Naive thymus-derived CD4-positive, alpha-beta T cell (primary cell): ENCODE measurements around the gene PMEL. TPM values are rescaled to one million over a fixed set of nuclear protein-coding genes. Genes with fewer than 3 reads are reported as not detected.

Experiments used
- ATAC-seq: fragments of 150-1000 bp; cut with Tn5 transposase; 2 replicates; pipeline ENCODE4 v1.10.0; 2021; ENCODE audit warnings: mild to moderate bottlenecking, moderate library complexity
- CTCF ChIA-PET: fragments of 350-600 bp; sonication (Branson Sonifier 250); formaldehyde crosslinking; loops from one replicate; lab custom pipeline; 2021; ENCODE audit warnings: antibody characterized with exemption; lab: Charles Lee
- POLR2A ChIA-PET: fragments of 350-600 bp; sonication (Branson Sonifier 250); formaldehyde crosslinking; loops from one replicate; lab custom pipeline; 2021; ENCODE audit warnings: antibody characterized with exemption, inconsistent platforms; lab: Charles Lee
- DNase-seq, 9 donors: peaks; one replicate each; pipeline versions ENCODE4 v3.0.0 to v3.0.0-alpha.2; 2020 to 2022; ENCODE audit warnings: mixed read lengths in 1 of 9
- H3K27ac ChIP-seq: one replicate; pipeline ENCODE4 v1.7.0; 2013; ENCODE audit warnings: mild to moderate bottlenecking, low read depth, low read length, moderate library complexity
- H3K27me3 ChIP-seq, 2 donors: one replicate each; pipeline ENCODE4 v1.7.0; 2013; ENCODE audit warnings: low read length in 2 of 2, mild to moderate bottlenecking in 2 of 2, moderate library complexity in 2 of 2; ENCODE audit not compliant: control insufficient read depth in 2 of 2, insufficient read depth in 2 of 2
- H3K36me3 ChIP-seq, 3 experiments: 1 replicate in 2 of 3; 2 replicates in 1 of 3; pipeline ENCODE4 v1.7.0; 2013; ENCODE audit warnings: low read length in 3 of 3, mild to moderate bottlenecking in 3 of 3, moderate library complexity in 1 of 3; ENCODE audit not compliant: insufficient read depth in 3 of 3, control insufficient read depth in 2 of 3
- H3K4me1 ChIP-seq, 2 donors: one replicate each; pipeline ENCODE4 v1.7.0; 2013; ENCODE audit warnings: low read length in 2 of 2, mild to moderate bottlenecking in 2 of 2, moderate library complexity in 1 of 2; ENCODE audit not compliant: control insufficient read depth in 2 of 2, insufficient read depth in 2 of 2
- H3K4me3 ChIP-seq: 2 replicates; pipeline ENCODE4 v1.7.0; 2013; ENCODE audit warnings: mild to moderate bottlenecking, low read length
- H3K9me3 ChIP-seq, 3 experiments: 1 replicate in 2 of 3; 2 replicates in 1 of 3; pipeline ENCODE4 v1.7.0; 2013; ENCODE audit warnings: low read length in 3 of 3; ENCODE audit not compliant: control insufficient read depth in 2 of 3
- H3K27ac Mint-ChIP-seq, 9 donors: one replicate each; pipeline ENCODE4 v1.8.0; 2020 to 2022; ENCODE audit warnings: mixed read lengths in 9 of 9, mild to moderate bottlenecking in 8 of 9, moderate library complexity in 5 of 9, inconsistent platforms in 2 of 9
- H3K27me3 Mint-ChIP-seq, 5 donors: one replicate each; pipeline ENCODE4 v1.8.0; 2021 to 2022; ENCODE audit warnings: mixed read lengths in 5 of 5, mild to moderate bottlenecking in 1 of 5
- H3K36me3 Mint-ChIP-seq, 5 donors: one replicate each; pipeline ENCODE4 v1.8.0; 2020 to 2022; ENCODE audit warnings: mixed read lengths in 5 of 5, mild to moderate bottlenecking in 3 of 5, inconsistent platforms in 1 of 5
- H3K4me1 Mint-ChIP-seq, 7 donors: one replicate each; pipeline ENCODE4 v1.8.0; 2020 to 2022; ENCODE audit warnings: mixed read lengths in 7 of 7, mild to moderate bottlenecking in 3 of 7, inconsistent platforms in 1 of 7
- H3K4me3 Mint-ChIP-seq, 10 donors: one replicate each; pipeline ENCODE4 v1.8.0; 2020 to 2022; ENCODE audit warnings: mild to moderate bottlenecking in 10 of 10, mixed read lengths in 10 of 10, moderate library complexity in 6 of 10, inconsistent platforms in 2 of 10
- H3K9me3 Mint-ChIP-seq, 11 donors: one replicate each; pipeline ENCODE4 v1.8.0; 2020 to 2022; ENCODE audit warnings: mixed read lengths in 11 of 11, mild to moderate bottlenecking in 4 of 11, inconsistent platforms in 1 of 11, moderate library complexity in 1 of 11
- intact Hi-C, 2 donors: fragments of 100-400 bp; cut with micrococcal nuclease; formaldehyde crosslinking; loops; one replicate each; pipeline ENCODE4 v1.15.1; 2023
- polyA plus RNA-seq, 2 donors: library from polyadenylated mRNA; unstranded; fragments of 300-500 nt; fragmentation: Illumina TruSeq; gene quantifications; one replicate each; pipeline ENCODE4 v1.2.3, GENCODE V29; 2021
- total RNA-seq, 6 experiments: library from RNA in 5 of 6; stranded (reverse) in 5 of 6; gene quantifications; 1 replicate in 5 of 6; 2 replicates in 1 of 6; pipeline ENCODE4 v1.2.3 and lab custom pipeline; 2021 to 2026

The PMEL gene
- total and polyA plus RNA-seq, 7 experiments from 2014 or later: 0.09 to 0.57 TPM; not detected in 5

DNA sequence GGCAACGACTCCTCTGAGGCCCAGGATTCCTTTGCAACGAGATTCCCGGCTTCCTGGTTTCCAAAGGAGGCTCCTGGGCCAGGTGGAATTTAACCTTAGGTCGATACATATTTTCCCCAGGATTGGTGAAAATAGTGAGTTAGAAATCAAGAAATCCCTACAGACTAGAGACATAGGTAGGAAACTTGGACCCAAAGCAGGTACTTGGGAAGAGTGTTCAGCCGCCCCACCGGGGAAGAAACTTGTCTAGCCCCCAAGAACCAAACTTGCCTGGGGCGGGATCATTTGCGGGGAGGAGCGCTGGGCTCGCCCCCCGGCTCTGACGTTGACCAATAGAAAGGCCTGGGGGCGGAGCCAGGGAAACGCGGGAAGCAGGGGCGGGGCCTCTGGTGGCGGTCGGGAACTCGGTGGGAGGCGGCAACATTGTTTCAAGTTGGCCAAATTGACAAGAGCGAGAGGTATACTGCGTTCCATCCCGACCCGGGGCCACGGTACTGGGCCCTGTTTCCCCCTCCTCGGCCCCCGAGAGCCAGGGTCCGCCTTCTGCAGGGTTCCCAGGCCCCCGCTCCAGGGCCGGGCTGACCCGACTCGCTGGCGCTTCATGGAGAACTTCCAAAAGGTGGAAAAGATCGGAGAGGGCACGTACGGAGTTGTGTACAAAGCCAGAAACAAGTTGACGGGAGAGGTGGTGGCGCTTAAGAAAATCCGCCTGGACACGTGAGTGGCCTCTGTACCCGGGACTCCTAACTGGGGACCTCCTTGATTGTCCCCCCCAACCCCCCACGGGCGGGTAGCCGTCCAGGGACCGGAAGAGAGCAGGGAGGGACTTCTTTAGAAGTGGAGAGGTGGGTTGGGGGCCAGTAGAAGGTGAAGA, 803 bp upstream of the PMEL start, which contains the start of gene CDK2:
CDK2 (plus strand) TSS at position 423 of the 874 bp plus-strand sequence; CDS start at position 602, 179 bp downstream.
- Histone ChIP-seq H3K4me1 (peaks cover 12 to 18% of the 10 kb centered on the region in 2 donors), H3K36me3 (no peaks in the 10 kb centered on the region), H3K4me3 (peak within 1 kb of the TSS; percentile 73), H3K27ac (peak within 1 kb of the TSS; percentile 69), H3K9me3 (no peaks in the 10 kb centered on the region), H3K27me3 (no peaks in the 10 kb centered on the region)
- ChIA-PET CTCF (no interaction called here), POLR2A (interaction anchor here (0.6 to 3.7 kb wide), 5 partner anchors 10 to 212 kb away, joined by 3 to 50 read pairs (median 4); partner anchors contain the start of gene DGKA)
- no peaks in the 10 kb centered on the region for H3K27me3 Mint-ChIP-seq
- peak within 1 kb of the TSS; percentile 61 to 94 (median 86) for H3K27ac Mint-ChIP-seq
- H3K36me3 Mint-ChIP-seq: peaks cover 0 to 11% (median 0%) of the 10 kb centered on the region in 5 donors
- no peaks in the 10 kb centered on the region for H3K9me3 Mint-ChIP-seq
- ATAC-seq (peak; percentile 99), DNase-seq (peak; percentile 70 to 95 (median 79))
- H3K4me1 Mint-ChIP-seq: peaks cover 19 to 51% (median 33%) of the 10 kb centered on the region in 7 donors
- H3K4me3 Mint-ChIP-seq: peak within 1 kb of the TSS; percentile 88 to 97 (median 92)
- intact Hi-C loops: loop anchor here (1.0 to 2.0 kb wide), 4 partner anchors 8 to 136 kb away; partner anchors contain the start of gene RAB5B (in 1 of the 2)

DNA sequence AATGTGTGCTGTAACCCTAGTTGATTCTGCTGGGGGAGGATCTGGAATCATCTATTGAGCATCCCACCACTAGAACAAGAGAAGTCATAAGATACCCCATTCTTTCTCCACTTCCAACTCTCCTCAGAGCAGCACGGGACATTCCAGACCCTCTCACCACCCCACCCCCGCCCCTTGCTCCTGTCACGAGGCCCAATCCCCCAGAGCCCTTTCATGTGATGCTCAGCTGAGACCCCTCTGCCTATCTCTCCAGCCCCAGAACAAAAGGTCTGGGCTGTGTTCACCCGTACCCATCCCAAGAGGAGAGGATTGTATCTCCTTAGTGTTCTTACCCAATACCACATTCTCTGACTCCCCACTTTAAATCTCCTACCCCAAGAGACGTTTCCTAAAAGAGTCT, 602 bp downstream of the PMEL start:
- no peak for ATAC-seq

DNA sequence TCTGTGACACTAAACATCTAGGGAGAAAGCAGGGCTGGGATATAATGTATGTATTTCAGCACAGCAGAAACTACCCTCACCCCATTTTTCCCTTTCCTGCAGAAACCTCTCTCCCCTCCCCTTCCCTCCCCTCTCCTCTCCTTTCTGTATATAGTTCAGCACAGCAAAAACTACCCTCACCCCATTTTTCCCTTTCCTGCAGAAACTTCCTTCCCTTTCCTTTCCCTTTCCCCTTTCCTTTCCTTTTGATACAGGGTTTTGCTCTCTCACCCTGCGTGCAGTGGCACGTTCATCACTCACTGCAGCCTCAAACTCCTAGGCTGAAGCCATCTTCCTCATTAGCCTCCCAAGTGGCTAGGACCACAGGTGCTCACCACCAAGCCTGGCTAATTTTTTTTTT, 2.1 kb downstream of the PMEL start:
- ATAC-seq (no peak), DNase-seq (no peak)
- Mint-ChIP-seq H3K36me3 (peaks cover 0 to 8% (median 0%) of the 10 kb centered on the region in 5 donors), H3K4me3 (peak overlapping the region in 1 of 10 donors; percentile 25), H3K27ac (peak overlapping the region in 7 of 9 donors; percentile 25 to 72 (median 48)), H3K27me3 (no peaks in the 10 kb centered on the region), H3K9me3 (no peaks in the 10 kb centered on the region), H3K4me1 (peaks cover 19 to 36% (median 31%) of the 10 kb centered on the region in 7 donors)
- ChIA-PET POLR2A (no interaction called here), CTCF (no interaction called here)
- Histone ChIP-seq H3K9me3 (no peaks in the 10 kb centered on the region), H3K27ac (no peak overlapping the region), H3K36me3 (no peaks in the 10 kb centered on the region), H3K27me3 (no peaks in the 10 kb centered on the region), H3K4me1 (peaks cover 12 to 18% of the 10 kb centered on the region in 2 donors), H3K4me3 (no peak overlapping the region)
- intact Hi-C loops: no loop called here

More for the DNA sequence above, 602 bp downstream of the PMEL start:
- Mint-ChIP-seq H3K9me3 (no peaks in the 10 kb centered on the region), H3K36me3 (peaks cover 0 to 8% (median 0%) of the 10 kb centered on the region in 5 donors), H3K4me1 (peaks cover 19 to 44% (median 31%) of the 10 kb centered on the region in 7 donors), H3K4me3 (peak overlapping the region in 7 of 10 donors; percentile 88 to 97 (median 92)), H3K27me3 (no peaks in the 10 kb centered on the region), H3K27ac (peak overlapping the region in 8 of 9 donors; percentile 51 to 94 (median 84))
- Histone ChIP-seq H3K27me3 (no peaks in the 10 kb centered on the region), H3K4me3 (no peak overlapping the region), H3K27ac (peak overlapping the region; percentile 69), H3K9me3 (no peaks in the 10 kb centered on the region), H3K4me1 (peaks cover 12 to 18% of the 10 kb centered on the region in 2 donors), H3K36me3 (no peaks in the 10 kb centered on the region)
- POLR2A ChIA-PET: interaction anchor here (0.8 to 0.9 kb wide), 3 partner anchors 12 to 32 kb away, joined by 3 read pairs; no protein-coding TSS in a partner anchor
- intact Hi-C loops: no loop called here
- no peak for DNase-seq
- CTCF ChIA-PET: no interaction called here

DNA sequence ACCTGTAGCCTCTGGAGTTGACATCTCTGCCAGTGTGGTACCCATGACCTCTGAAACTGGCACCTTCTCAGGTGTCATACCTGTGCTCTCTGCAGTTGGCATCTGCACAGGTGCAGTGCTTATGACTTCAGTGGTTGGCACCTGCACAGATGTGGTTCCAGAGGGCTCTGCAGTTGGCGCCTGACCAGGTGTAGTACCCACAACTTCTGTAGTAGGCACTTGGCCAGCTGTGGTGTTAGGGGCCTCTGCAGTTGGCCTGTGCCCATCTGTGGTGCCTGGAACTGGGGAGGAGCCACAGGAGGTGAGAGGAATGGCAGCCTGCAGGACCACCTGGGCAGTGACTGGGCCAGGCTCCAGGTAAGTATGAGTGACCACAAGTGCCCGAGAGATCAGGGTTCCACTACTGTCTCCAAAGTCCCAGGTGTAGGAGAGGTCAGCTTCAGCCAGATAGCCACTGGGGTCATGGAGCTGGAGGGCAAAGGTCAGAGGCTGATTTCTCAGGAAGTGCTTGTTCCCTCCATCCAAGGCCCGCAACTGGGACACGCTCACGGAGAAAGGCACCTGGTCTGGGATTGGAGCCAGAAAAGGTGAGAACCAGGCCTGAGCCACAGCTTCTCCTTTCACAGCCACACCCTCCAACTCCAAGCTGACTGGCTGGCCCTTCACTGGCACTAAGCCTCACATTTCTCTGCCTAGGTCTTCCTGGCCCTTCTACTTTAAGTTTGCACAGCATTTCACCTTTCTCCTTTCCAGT, 8.6 kb downstream of the PMEL start:
- Mint-ChIP-seq H3K4me3 (peak overlapping the region in 1 of 10 donors; percentile 59), H3K27me3 (no peaks in the 10 kb centered on the region), H3K4me1 (peaks cover 12 to 26% (median 17%) of the 10 kb centered on the region in 7 donors), H3K9me3 (peaks cover 0 to 3% (median 0%) of the 10 kb centered on the region in 11 donors), H3K36me3 (peaks cover 3 to 21% (median 11%) of the 10 kb centered on the region in 5 donors), H3K27ac (peak overlapping the region in 8 of 9 donors; percentile 53 to 95 (median 91))
- ATAC-seq (no peak), DNase-seq (no peak)
- no peaks in the 10 kb centered on the region for H3K9me3 ChIP-seq
- ChIA-PET POLR2A (interaction anchor here (0.5 to 27.1 kb wide), 13 partner anchors 10 to 290 kb away, joined by 3 to 728 read pairs (median 5); partner anchors contain the start of genes DGKA, DNAJC14, ORMDL2 and PYM1), CTCF (interaction anchor here (0.6 to 0.9 kb wide), 2 partner anchors 14 to 20 kb away, joined by 4 to 5 read pairs; no protein-coding TSS in a partner anchor)
- intact Hi-C loops: loop anchor here in 1 of 2 donors (2.0 kb wide), 1 partner anchor 16 kb away; no protein-coding TSS in a partner anchor
- no peak overlapping the region for H3K4me3 ChIP-seq
- peak overlapping the region; percentile 62 for H3K27ac ChIP-seq
- H3K36me3 ChIP-seq: peaks cover 14 to 21% (median 16%) of the 10 kb centered on the region in 3 experiments
- H3K27me3 ChIP-seq: no peaks in the 10 kb centered on the region
- H3K4me1 ChIP-seq: peaks cover 4 to 8% of the 10 kb centered on the region in 2 donors

DNA sequence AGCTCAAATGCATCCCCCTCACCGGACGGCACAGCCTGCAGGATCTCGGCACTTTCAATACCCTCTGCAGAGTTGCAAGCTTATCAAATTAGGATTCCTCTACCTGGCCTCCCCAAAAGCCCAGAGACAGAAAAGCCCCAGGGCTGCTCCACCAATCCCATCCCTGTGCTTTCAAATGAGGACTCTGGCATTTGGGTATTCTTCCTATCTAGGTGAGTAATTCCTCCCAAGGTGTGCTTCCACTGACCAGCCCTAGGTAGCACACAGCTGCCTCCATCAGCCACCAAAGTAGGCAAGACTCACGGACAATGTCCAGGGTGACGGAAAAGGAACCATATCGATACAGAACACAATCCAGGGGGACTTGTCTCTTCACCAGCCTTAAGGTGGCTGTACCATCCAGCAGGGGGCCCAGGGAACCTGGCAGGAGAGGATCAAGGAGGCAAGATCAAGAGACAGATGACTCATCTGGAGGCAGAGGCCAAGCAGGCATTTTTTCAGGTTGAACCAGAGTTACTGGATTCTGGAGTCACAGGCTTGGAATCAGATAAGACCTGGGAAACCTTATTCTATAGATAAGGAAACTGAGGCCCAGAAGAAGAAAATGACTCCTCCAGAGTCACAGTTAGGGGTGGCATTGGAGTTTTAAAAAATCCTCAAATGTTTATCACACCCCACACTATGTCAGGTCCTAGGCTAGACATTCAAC, 9.9 kb downstream of the PMEL start:
- H3K36me3 ChIP-seq: peaks cover 26 to 35% (median 29%) of the 10 kb centered on the region in 3 experiments
- H3K27me3 ChIP-seq: no peaks in the 10 kb centered on the region
- POLR2A ChIA-PET: interaction anchor here (0.7 to 27.1 kb wide), 10 partner anchors 9 to 137 kb away, joined by 3 to 728 read pairs (median 14); partner anchors contain the start of genes DGKA, DNAJC14, ORMDL2 and PYM1
- Mint-ChIP-seq H3K36me3 (peaks cover 4 to 33% (median 18%) of the 10 kb centered on the region in 5 donors), H3K27me3 (no peaks in the 10 kb centered on the region), H3K4me3 (peak overlapping the region in 1 of 10 donors; percentile 21), H3K9me3 (peaks cover 0 to 3% (median 0%) of the 10 kb centered on the region in 11 donors), H3K27ac (peak overlapping the region; percentile 6 to 90 (median 78)), H3K4me1 (peaks cover 12 to 38% (median 21%) of the 10 kb centered on the region in 7 donors)
- H3K4me1 ChIP-seq: peaks cover 4 to 8% of the 10 kb centered on the region in 2 donors
- CTCF ChIA-PET: interaction anchor here (0.5 to 1.1 kb wide), 6 partner anchors 8 to 231 kb away, joined by 3 to 5 read pairs (median 4); no protein-coding TSS in a partner anchor
- peak overlapping the region; percentile 22 for H3K27ac ChIP-seq
- DNase-seq (peak in 4 of 9 donors; percentile 41 to 47 (median 44)), ATAC-seq (peak; percentile 71)
- H3K4me3 ChIP-seq: no peak overlapping the region
- intact Hi-C loops: loop anchor here in 1 of 2 donors (1.0 to 2.0 kb wide), 5 partner anchors 10 to 25 kb away; partner anchors contain the start of genes CDK2, DGKA and PMEL
- no peaks in the 10 kb centered on the region for H3K9me3 ChIP-seq
